HuH-7 (cell line): Measurements from ENCODE around the gene TNNT3.
"Not testable (repeated sequence)": the region's sequence is repeated elsewhere in the genome, so short reads cannot be mapped to it uniquely, and the experiment has no call there.

Source experiments
- DNase-seq: peaks from one replicate; pipeline ENCODE4 v3.0.0; 2011; ENCODE audit warnings: low spot score

TNNT3 gene

GRCh38 chr11:1881442-1882264 is 37.9 kb upstream of the TNNT3 start:
- DNase-seq: no peak

DNA sequence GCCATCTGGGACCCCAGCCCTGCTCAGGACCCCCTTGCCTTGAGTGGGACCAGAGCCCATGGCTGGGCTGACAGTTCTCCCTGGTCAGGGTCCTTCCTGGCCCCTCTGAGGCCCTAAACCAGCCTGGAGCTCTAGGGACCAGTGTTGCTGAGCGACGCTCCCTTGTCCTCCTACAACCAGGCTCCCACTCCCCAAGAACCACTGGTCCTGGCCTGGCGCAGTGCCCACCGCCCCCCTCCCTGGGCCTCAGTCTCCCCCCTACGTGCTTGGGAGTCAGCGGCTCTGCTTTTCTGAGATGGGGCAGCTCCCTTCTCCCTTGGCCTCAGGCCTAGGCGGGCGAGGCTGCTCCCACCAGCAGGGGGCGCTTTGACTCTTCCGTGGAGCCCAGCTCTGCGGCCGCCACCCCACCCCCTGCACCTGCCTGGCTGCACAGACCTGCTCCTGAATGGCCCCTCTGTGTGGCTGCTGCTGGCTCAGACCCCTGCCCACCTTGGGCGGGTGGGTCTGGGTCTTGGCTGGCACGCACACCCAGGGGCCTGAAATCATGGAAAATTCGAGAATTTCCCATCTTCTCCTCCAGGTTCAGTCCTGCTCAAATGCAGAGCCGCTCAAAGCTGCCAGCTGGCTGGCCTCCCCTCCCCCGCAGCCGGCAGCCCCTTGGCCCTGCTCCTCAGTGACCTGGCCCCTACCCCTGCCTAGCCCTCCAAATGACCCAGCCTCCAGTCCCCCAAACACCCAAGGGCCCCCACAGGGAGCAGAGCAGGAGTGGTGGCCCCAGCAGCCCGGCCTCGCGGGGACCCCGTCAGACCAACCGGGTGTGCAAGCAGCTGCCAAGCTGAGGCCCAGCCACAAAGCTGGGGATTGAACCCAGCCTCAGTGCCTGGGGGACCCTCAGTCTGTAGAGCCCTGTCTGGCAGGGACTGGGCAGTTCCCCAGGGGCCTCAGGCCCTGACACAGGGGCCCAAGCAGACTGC is 37.0 kb upstream of the TNNT3 start:
- peak; percentile 99 for DNase-seq

DNA sequence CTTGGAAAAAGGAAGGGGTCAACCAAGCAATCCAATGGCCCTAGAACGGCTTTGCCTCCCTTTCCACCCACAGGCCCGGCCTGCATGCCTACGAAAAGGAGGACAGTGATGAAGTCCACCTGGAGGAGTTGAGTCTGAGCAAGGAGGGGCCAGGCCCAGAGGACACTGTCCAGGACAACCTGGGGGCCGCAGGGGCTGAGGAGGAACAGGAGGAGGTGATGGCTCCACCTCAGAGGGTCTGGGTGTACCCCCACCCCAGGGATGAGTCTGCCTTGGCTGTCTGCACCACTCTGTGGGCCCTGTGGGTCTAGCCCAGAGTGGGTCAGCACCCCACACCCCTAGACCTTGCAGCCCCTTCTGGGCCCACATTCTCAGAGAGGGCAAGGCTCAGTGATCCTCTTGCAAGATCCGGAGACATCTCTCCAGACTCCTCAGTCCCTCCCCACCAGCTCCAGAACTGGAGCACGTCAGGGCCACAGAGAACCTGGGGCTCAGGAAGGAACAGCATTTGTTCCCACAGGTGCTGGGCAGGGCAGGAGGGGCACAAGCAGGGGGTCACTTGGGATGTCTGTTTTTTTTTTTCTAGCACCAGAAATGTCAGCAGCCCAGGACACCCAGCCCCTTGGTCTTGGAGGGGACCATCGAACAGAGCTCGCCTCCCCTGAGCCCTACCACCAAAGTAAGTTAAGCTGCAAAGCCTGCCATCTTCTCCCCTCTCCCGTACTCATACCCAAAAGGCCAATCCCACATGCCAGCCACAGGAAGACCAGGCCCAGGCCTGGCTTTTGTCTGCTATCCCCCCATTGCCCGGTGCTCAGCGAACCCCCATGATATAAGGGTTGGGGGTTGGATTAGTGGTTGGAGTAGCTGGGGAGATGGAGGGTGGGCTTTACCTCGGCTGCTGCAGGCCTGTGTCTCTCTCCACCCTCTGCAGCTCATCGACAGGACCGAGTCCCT is 35.9 kb upstream of the TNNT3 start:
- DNase-seq: no peak

GRCh38 chr11:1884303-1884700 is 35.2 kb upstream of the TNNT3 start:
- no peak for DNase-seq

GRCh38 chr11:1886551-1886950 is 33.0 kb upstream of the TNNT3 start:
- not testable (repeated sequence) for DNase-seq

- DNase-seq: no peak
These were observed 31.8 kb upstream of the TNNT3 start for GRCh38 chr11:1887451-1888346.

- no peak for DNase-seq
These were observed 31.2 kb upstream of the TNNT3 start for GRCh38 chr11:1888347-1888753.

- DNase-seq: no peak
These were observed 30.7 kb upstream of the TNNT3 start for GRCh38 chr11:1888811-1889210.

DNA sequence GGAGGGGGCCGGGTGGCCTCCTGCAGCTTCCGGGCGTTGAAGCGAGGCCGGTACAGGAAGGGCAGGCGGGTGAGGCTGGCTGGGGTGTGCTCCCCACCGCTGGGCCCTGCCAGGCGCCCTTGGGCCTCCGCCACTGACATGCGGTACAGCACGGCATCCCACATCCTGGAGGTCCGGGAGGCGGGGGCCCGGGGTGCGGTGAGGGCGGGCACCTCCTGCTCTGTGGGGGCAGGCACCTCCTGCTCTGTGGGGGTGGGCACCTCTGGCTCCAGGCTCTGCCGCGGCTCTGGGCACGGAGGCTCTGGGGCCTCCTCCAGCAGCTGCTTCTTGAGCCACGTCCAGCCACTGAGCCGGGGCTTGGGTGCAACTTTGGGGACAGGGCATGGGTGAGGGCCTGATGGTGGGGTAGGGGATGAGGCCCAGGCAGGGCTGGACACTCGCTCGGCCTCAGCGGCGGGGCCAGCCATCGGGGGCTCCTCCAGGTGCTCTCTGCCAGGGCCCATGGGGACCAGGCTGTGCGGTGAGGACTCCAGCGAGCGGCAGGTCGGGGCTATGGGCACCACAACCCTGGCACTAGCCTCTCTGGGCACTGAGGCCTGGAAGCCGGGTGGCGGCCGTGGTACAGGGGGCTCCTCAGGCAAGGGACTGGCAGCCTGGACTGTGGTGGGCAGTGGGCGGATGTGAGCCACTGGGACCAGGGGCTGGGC is 30.1 kb upstream of the TNNT3 start:
- no peak for DNase-seq

- DNase-seq: no peak
These were observed 29.3 kb upstream of the TNNT3 start for GRCh38 chr11:1889941-1890855.

- no peak for DNase-seq
These were observed 28.4 kb upstream of the TNNT3 start for GRCh38 chr11:1890856-1891830.

DNA sequence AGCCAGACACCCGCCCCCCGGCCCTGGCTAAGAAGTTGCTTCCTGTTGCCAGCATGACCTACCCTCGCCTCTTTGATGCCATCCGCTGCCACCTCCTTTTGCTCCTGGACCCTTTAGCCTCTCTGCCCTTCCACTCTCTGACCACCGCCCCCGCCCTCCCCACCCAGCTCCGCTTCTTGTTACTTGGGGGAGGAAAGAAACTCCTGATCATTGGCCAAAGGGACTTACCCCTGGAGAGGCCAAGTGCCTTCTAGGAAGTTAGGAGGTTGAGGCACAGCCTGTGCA is 27.7 kb upstream of the TNNT3 start, which contains the start of gene PRR33:
PRR33 (minus strand) TSS at position 65 of the 285 bp plus-strand sequence. CDS start 1,311 bp downstream, outside the sequence.
- no peak for DNase-seq

DNA sequence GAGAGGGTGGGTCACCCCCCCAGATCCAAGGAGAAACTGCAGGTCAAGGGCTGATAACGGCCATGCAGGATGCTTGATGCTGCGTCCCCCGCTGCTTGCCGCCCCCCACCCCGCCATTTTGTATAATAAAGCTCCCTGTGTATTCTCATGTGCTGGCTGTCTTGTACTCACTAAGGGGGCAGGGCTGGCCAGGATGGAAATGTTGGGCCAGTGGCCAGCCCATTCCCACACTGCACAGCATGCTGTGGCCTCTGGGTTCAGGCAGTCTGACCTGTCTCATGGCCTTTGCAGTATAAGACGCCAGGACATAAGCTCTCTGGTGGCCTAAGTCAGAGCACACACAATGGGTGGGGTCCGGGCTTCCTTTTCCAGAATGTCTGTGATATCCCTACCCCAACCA is 27.4 kb upstream of the TNNT3 start:
- DNase-seq: no peak

GRCh38 chr11:1892558-1892957 is 26.9 kb upstream of the TNNT3 start:
- DNase-seq: no peak

DNA sequence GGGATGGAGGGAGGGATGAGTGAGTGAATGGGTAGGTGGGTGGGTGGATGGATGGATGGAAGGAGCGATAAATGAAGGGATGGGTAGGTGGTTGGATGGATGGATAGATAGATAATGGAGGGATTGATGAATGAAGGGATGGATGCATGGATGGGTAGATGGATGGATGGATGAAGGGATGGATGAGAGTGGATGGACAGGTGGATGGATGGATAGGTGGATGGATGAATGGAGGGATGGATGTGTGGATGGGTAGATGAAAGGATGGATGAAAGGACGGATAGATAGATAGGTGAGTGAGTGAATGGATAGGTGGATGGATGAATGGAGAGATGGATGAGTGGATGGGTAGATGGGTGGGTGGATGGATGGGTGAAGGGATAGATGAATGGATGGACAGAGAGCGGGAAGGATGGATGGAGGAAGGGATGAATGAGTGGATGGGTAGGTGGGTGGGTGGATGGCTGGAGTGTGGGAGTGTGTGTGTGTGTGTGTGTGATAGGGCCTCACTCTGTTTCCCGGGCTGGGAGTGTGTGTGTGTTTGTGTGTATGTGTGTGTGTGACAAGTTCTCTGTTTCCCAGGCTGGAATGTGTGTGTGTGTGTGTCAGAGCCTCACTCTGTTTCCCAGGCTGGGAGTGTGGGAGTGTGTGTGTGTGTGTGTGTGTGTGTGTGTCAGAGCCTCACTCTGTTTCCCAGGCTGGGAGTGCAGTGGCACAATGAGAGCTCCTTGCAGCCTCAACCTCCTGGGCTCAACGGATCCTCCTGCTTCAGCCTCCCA is 25.7 kb upstream of the TNNT3 start:
- no peak for DNase-seq

DNA sequence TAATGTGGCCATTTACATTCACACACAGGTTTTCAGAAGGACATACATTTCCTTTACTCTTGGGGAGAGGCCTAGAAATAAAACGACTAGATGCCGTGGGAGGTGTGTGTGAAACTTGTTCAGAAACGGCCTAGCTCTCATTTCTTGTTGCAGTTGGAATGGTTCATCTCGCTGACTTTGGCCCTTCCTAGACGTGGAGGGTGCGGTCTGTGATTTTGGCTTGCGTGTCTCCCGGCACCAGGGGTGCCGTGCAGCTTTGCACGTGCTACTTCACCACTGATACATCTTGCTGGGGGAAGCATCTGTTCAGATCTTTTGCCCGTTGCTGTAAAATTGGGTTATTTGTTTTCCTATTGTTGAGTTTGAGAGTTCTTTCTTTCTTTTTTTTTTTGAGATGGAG is 24.7 kb upstream of the TNNT3 start:
- DNase-seq: no peak

- no peak for DNase-seq
These were observed 23.0 kb upstream of the TNNT3 start for GRCh38 chr11:1896468-1896867.
